Measurements from ENCODE around the gene ABCD1. TPM values are rescaled to one million over a fixed set of nuclear protein-coding genes. Genes with fewer than 3 reads are reported as not detected.

ABCD1 gene
- total RNA-seq, 1 experiment from 2014 or later: 14.4 TPM

- no TSS peak for BruUV-seq (replicated peaks)
- DNase-seq: peak; percentile 56
- no peaks in the 10 kb centered on the region for H3K9me3 Mint-ChIP-seq (ENCODE audit: low read depth, unreplicated experiment)
- intact Hi-C loops (cut with micrococcal nuclease; ENCODE audit: unreplicated experiment): no loop called here
- TF ChIP-seq CTCF (IDR thresholded peaks at IDR 0.05; ENCODE audit: unreplicated experiment): no peak
- H3K4me1 Mint-ChIP-seq (ENCODE audit: low read depth, unreplicated experiment): peaks cover 20% of the 10 kb centered on the region
- peak overlapping the region; percentile 79 for H3K27ac Mint-ChIP-seq (ENCODE audit: unreplicated experiment)
- H3K4me3 Mint-ChIP-seq (ENCODE audit: low read depth, unreplicated experiment): peak overlapping the region; percentile 84
- H3K36me3 Mint-ChIP-seq (ENCODE audit: insufficient read depth, unreplicated experiment): peaks cover 58% of the 10 kb centered on the region
- H3K27me3 Mint-ChIP-seq (ENCODE audit: unreplicated experiment): no peaks in the 10 kb centered on the region
- CTCF ChIA-PET: interaction anchor here (1.0 kb wide), 1 partner anchor 14 kb away, joined by 3 read pairs; no protein-coding TSS in a partner anchor
Measured at GRCh38 chrX:153722704-153723350, 1.8 kb upstream of the ABCD1 start.

GRCh38 chrX:153723351-153724251, 1.1 kb upstream of the ABCD1 start:
- TF ChIP-seq CTCF (IDR thresholded peaks at IDR 0.05; ENCODE audit: unreplicated experiment): peak; percentile 38
- no peaks in the 10 kb centered on the region for H3K27me3 Mint-ChIP-seq (ENCODE audit: unreplicated experiment)
- peaks cover 20% of the 10 kb centered on the region for H3K4me1 Mint-ChIP-seq (ENCODE audit: low read depth, unreplicated experiment)
- BruUV-seq (replicated peaks): no TSS peak
- intact Hi-C loops (cut with micrococcal nuclease; ENCODE audit: unreplicated experiment): no loop called here
- peaks cover 55% of the 10 kb centered on the region for H3K36me3 Mint-ChIP-seq (ENCODE audit: insufficient read depth, unreplicated experiment)
- H3K27ac Mint-ChIP-seq (ENCODE audit: unreplicated experiment): peak overlapping the region; percentile 79
- CTCF ChIA-PET: interaction anchor here (0.6 to 1.0 kb wide), 4 partner anchors 13 to 15 kb away, joined by 3 read pairs; no protein-coding TSS in a partner anchor
- peak overlapping the region; percentile 84 for H3K4me3 Mint-ChIP-seq (ENCODE audit: low read depth, unreplicated experiment)
- H3K9me3 Mint-ChIP-seq (ENCODE audit: low read depth, unreplicated experiment): no peaks in the 10 kb centered on the region
- peak; percentile 63 for DNase-seq

GRCh38 chrX:153725039-153725831, 579 bp downstream of the ABCD1 start:
- BruUV-seq (replicated peaks): TSS peak; percentile 24
- CTCF ChIA-PET: no interaction called here
- Mint-ChIP-seq H3K27ac (ENCODE audit: unreplicated experiment) (no peak overlapping the region), H3K4me1 (ENCODE audit: low read depth, unreplicated experiment) (peaks cover 20% of the 10 kb centered on the region), H3K36me3 (ENCODE audit: insufficient read depth, unreplicated experiment) (peaks cover 44% of the 10 kb centered on the region), H3K27me3 (ENCODE audit: unreplicated experiment) (no peaks in the 10 kb centered on the region), H3K4me3 (ENCODE audit: low read depth, unreplicated experiment) (peak overlapping the region; percentile 84), H3K9me3 (ENCODE audit: low read depth, unreplicated experiment) (no peaks in the 10 kb centered on the region)
- intact Hi-C loops (cut with micrococcal nuclease; ENCODE audit: unreplicated experiment): no loop called here
- DNase-seq: no peak
- TF ChIP-seq CTCF (IDR thresholded peaks at IDR 0.05; ENCODE audit: unreplicated experiment): no peak

DNA sequence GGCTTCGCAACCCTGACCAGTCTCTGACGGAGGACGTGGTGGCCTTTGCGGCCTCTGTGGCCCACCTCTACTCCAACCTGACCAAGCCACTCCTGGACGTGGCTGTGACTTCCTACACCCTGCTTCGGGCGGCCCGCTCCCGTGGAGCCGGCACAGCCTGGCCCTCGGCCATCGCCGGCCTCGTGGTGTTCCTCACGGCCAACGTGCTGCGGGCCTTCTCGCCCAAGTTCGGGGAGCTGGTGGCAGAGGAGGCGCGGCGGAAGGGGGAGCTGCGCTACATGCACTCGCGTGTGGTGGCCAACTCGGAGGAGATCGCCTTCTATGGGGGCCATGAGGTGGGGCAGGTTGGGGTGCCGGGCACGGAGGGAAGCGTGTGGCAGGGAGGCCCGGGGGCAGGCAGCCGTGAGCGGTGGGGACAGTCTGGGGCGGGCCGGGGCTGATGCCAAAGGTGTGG, 1.2 kb downstream of the ABCD1 start:
- peak overlapping the region; percentile 45 for H3K4me3 Mint-ChIP-seq (ENCODE audit: low read depth, unreplicated experiment)
- CTCF ChIA-PET: no interaction called here
- no peak for TF ChIP-seq CTCF (IDR thresholded peaks at IDR 0.05; ENCODE audit: unreplicated experiment)
- H3K4me1 Mint-ChIP-seq (ENCODE audit: low read depth, unreplicated experiment): peaks cover 23% of the 10 kb centered on the region
- H3K27me3 Mint-ChIP-seq (ENCODE audit: unreplicated experiment): no peaks in the 10 kb centered on the region
- H3K36me3 Mint-ChIP-seq (ENCODE audit: insufficient read depth, unreplicated experiment): peaks cover 48% of the 10 kb centered on the region
- no peak for DNase-seq
- no TSS peak for BruUV-seq (replicated peaks)
- intact Hi-C loops (cut with micrococcal nuclease; ENCODE audit: unreplicated experiment): no loop called here
- no peak overlapping the region for H3K27ac Mint-ChIP-seq (ENCODE audit: unreplicated experiment)
- H3K9me3 Mint-ChIP-seq (ENCODE audit: low read depth, unreplicated experiment): no peaks in the 10 kb centered on the region

Measured in Calu3 (cell line).